ENCODE data around the gene GRSF1.

DNA sequence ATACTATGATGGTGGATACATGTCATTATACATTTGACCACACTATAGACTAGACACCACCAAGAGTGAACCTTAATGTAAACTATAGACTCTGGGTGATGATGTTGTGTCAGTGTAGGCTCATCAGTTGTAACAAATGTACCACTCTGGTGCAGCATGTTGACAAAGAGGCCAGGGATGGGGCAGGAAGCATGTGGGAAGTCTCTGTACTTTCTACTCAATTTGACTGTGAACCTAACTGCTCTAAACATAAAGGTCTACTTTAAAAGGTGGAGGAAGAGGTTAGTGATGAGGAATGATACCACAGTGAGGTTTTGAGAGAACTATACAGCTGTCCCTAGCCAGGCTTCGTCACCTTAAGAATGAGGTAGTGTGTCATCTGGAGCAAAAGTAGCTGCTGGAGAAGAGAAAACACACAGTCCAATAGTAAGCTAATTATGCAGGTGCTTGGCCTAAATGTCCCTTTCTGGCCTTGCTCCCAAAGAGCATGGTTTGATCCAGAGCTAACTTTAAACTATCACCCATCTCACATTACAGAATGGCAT is 38.4 kb downstream of the GRSF1 start:
- no peak for TF ChIP-seq CTCF (IDR thresholded peaks at IDR 0.05)
- no peak for TF ChIP-seq EZH2 (IDR thresholded peaks at IDR 0.05; ENCODE audit: borderline replicate concordance, insufficient read depth, low read depth, low read length, poor library complexity, severe bottlenecking)

Data from B cell (primary cell).